GM13977 (cell line): ENCODE data around the gene GHSR.

Experiments used
- DNase-seq: peaks from one replicate; pipeline ENCODE4 v3.0.0; 2012; ENCODE audit warnings: low spot score
- CTCF ChIP-seq: IDR thresholded peaks from 2 replicates; pipeline ENCODE4 v1.5.1; 2012; ENCODE audit warnings: mild to moderate bottlenecking, control low read depth; ENCODE audit not compliant: insufficient read depth; ENCODE audit errors: extremely low read depth, missing control alignments
- in situ Hi-C: fragments of 300-500 bp; cut with MboI; formaldehyde crosslinking; loops from one replicate; pipeline ENCODE4 v1.12.0; 2022; ENCODE audit warnings: low sequenced_read_pairs, low pct_unique_long_range_greater_than_20kb, mixed read lengths, inconsistent platforms; ENCODE audit not compliant: unreplicated experiment

Gene GHSR

GRCh38 chr3:172470588-172470987, 22.3 kb upstream of the GHSR start:
- in situ Hi-C loops: no loop called here
- TF ChIP-seq CTCF: no peak
- DNase-seq: no peak

- no peak for TF ChIP-seq CTCF
- in situ Hi-C loops: no loop called here
- DNase-seq: no peak
Observed at GRCh38 chr3:172467170-172467824, 19.0 kb upstream of the GHSR start.

GRCh38 chr3:172466553-172467130, 18.4 kb upstream of the GHSR start:
- in situ Hi-C loops: no loop called here
- no peak for DNase-seq
- no peak for TF ChIP-seq CTCF

- DNase-seq: no peak
- in situ Hi-C loops: no loop called here
- no peak for TF ChIP-seq CTCF
Observed at GRCh38 chr3:172465281-172465680, 17.0 kb upstream of the GHSR start.

GRCh38 chr3:172464306-172464705, 16.1 kb upstream of the GHSR start:
- DNase-seq: no peak

GRCh38 chr3:172461530-172462138, 13.4 kb upstream of the GHSR start:
- peak; percentile 74 for DNase-seq
- in situ Hi-C loops: no loop called here
- peak; percentile 80 for TF ChIP-seq CTCF

More at GRCh38 chr3:172464306-172464705, 16.1 kb upstream of the GHSR start:
- in situ Hi-C loops: no loop called here
- TF ChIP-seq CTCF: no peak
